DMS 273 treated with DMSO at 0.1 percent for 48 hours (cell line): ENCODE measurements around the gene CERT1.
A peak's percentile ranks its signal among the peaks of the same experiment; 100 is the strongest.
"Not testable (repeated sequence)": the region's sequence is repeated elsewhere in the genome, so short reads cannot be mapped to it uniquely, and the experiment has no call there.

Experiments used
- DNase-seq: peaks from one replicate; lab custom pipeline; 2025; lab: John Stamatoyannopoulos, UW

The CERT1 gene

DNA sequence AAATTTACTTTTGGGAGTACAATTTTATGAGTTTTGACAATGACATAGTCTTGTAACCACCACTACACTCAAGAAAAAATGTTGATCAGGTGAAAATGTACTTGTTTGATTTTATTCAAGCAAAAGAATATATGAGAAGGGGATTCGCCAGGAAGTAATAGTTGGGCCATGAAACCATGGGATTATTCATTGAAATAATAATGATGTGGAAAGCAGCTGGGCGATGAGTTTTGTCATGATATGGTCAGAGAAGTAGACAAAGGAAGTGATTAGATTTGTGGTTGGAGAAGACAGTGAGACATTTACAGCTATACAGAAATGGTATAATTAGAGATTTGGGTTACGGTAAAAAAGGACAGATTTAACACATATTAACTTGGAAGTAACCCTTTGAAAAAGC is 163.2 kb downstream of the CERT1 start:
- DNase-seq: no peak

DNA sequence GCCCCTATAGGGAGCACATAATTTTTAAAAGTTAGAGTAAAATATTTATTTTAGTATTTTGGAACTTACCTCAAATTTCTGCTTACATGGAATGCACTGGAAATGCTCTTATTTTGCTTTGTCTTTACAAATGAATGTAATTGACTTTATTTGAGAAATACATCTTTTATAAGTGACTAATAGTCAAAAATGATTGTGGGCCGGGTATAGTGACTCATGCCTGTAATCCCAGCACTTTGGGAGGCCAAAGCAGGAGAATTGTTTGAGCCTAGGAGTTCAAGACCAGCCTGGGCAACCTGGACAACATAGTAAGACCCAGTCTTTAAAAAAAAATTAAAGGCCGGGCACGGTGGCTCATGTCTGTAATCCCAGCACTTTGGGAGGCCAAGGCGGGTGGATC is 168.6 kb downstream of the CERT1 start:
- DNase-seq: no peak

GRCh38 chr5:75341934-75342333 is 169.5 kb downstream of the CERT1 start:
- DNase-seq: no peak

- no peak for DNase-seq
These were observed 170.5 kb downstream of the CERT1 start for GRCh38 chr5:75340714-75341478.

- DNase-seq: no peak
These were observed 173.0 kb downstream of the CERT1 start for GRCh38 chr5:75338408-75338807.

DNA sequence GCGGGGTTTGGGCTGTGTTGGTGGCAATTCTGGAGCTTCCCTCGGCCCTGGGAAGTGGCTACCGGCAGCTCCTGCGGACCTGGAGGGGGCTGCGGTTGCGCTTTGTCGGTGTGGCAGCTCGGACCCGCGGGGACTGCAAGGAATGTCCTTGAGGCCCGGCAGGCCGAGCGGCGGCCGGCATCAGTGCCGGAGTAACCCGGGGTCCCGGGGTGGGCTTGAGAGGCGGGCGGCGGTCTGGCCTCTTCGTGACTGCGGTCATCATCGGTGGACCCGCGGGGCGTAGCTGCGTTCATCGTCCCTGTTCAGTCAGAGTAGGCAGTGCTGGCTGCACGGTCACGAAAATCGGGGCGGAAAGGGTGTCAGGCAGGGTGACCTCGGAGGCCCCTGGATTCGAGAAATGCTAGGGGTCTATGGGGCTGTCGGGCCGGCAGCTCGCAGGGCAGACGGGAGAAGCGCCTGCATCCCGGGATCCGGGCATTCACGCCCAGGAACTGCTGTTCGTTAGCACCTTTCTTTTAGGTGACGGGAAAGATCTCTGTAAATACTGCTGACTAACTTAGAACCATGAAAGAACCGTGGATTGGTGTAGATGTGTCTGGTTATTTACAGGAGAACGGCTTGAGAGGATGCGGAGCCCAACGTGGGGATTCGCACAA is 173.9 kb downstream of the CERT1 start:
- DNase-seq: no peak

DNA sequence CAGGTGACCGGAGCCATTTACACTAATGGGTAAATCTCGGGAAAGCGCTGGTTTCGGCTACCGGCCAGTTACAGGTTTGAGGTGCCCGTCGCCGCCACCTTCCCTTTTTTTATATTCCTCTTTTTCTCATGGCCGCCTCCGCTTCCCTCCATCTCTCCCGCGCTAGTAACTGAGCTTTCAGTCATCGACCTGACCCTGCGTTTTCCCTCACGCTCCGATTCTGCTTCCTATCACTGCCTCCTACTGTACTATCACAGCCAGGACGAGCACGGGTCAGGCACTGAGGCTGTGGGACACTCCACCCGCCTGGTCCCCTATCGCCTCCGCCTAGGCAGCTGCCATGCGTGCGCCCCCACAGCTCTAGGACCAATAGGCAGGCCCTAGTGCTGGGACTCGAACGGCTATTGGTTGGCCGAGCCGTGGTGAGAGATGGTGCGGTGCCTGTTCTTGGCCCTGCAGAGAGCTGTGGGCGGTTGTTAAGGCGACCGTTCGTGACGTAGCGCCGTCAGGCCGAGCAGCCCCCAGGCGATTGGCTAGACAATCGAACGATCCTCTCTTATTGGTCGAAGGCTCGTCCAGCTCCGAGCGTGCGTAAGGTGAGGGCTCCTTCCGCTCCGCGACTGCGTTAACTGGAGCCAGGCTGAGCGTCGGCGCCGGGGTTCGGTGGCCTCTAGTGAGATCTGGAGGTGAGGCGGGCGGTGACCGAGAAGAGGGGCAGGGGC is 174.7 kb downstream of the CERT1 start, which contains the start of gene HMGCR:
Gene HMGCR, plus strand, starts transcription at position 606 of the 722 bp plus-strand sequence. CDS start 5,386 bp downstream, outside the sequence.
- DNase-seq: peak; percentile 99

DNA sequence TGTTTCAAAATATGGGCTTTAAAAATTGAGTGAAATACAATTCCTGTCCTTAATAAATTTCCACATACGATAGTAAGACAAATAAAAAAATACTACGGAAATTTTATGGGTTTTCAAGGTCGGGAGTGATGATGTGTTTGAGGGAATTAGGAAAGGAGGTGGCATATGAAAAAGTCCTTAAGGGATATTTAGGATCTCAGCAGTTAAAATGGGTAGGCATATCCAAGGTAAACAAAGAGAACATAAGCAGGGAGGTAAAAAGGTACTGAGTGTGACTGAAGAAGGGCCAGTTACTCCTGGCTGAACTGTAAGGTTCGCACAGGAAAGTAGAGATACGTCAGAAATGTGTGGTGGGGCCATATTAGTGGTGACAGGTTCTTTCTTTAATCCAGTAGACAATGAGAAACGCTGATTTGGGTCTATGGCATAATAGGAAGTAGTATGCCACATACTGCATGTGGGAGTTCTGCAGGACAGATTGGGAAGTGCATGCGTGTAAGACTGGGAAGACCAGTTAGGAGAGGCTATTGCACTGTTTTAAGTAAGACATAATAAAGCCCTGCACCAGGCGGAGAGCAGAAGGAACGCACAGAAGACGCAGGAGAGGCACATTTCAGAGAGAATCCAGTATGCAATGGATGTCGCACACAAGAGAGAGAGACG is 175.3 kb downstream of the CERT1 start:
- peak; percentile 88 for DNase-seq

DNA sequence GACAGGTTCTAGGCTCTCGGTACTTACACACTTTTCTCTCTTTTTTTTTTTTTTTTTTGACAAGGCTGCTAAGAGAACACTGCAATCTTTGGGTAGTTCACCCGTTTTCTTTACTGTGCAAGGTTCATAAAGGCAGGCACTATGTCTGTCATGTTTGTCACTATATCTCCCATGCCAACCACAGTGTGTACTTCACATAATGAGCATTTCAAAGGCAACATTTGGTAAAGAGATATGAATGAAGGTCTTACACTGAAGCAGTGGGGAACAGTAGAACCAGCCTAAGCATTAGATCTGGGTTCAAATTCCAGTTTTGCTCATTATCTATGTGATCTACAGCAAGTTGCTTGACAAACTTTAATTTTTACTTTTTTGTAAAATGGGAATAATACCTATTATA is 175.9 kb downstream of the CERT1 start:
- no peak for DNase-seq

GRCh38 chr5:75334413-75334812 is 177.0 kb downstream of the CERT1 start:
- not testable (repeated sequence) for DNase-seq

DNA sequence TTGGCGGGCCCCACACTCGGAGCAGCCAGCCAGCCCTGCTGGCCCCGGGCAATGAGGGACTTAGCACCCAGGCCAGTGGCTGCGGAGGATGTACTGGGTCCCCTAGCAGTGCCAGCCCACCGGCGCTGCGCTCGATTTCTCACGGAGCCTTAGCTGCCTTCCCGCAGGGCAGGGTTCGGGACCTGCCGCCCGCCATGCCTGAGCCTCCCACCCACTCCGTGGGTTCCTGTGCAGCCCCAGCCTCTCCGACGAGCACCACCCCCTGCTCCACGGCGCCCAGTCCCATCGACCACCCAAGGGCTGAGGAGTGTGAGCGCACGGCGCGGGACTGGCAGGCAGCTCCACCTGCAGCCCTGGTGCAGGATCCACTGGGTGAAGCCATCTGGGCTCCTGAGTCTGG is 177.7 kb downstream of the CERT1 start:
- not testable (repeated sequence) for DNase-seq

DNA sequence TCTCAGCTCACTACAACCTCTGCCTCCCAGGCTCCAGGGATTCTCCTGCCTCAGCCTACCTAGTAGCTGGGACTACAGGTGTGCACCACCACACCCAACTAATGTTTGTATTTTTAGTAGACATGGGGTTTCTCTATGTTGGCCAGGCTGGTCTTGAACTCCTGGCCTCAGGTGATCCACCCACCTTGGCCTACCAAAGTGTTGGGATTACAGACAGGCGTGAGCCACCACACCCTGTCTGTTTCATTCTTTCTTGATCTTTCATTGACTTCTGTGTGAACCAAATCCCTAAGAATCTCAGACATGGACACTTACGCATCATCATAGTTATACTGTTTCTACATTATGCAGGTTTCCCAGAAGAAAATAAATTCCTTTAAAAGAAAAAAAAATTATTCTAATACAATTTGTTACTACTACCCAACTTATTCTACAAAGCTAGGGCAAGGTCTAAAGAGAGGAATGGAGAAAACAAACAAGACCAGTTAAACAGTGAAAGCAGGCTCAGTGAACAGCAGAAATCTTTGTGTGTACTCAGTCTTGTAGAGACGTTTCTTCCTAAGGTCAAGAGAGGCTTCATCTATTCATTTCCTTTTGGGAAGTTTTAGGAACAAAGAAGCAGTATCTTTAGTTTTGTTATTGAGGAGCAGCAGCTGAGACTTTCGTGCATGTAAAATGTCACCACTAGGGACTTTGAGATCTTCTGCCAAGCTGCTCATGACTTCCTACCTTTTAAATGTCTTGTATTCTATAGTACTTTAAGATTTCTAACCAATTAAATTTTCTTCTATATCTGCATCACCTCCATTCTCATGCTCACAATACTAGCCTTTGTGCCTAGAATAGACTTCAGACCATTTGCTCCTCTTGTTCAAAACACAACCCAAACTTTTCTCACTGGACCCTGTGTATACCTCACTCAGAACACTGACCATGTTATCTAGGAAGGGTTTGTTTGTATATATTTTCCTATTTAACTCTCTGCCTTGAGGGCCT is 180.0 kb downstream of the CERT1 start:
- DNase-seq: no peak

GRCh38 chr5:75330404-75330803 is 181.0 kb downstream of the CERT1 start:
- no peak for DNase-seq
